H1 (cell line): ENCODE data around the gene STX18. TPM values are rescaled to one million over a fixed set of nuclear protein-coding genes. Genes with fewer than 3 reads are reported as not detected.

ENCODE experiments used
- CBX8 ChIP-seq: fragments of 300-800, 300-1000 bp; sonication (generic); IDR thresholded peaks from 2 replicates; pipeline ENCODE4 v1.7.1; 2016; ENCODE audit warnings: low read depth, low read length, borderline replicate concordance
- CHD7 ChIP-seq: fragments of 300-600 bp; sonication (generic); IDR thresholded peaks from 2 replicates; pipeline ENCODE4 v1.7.1; 2012; ENCODE audit warnings: low read length, moderate library complexity, mild to moderate bottlenecking, inconsistent platforms; ENCODE audit not compliant: insufficient replicate concordance
- KDM5A ChIP-seq: fragments of 200-600 bp; IDR thresholded peaks from 2 replicates; pipeline ENCODE4 v1.7.1; 2012; ENCODE audit warnings: mild to moderate bottlenecking, low read length, inconsistent platforms, mixed read lengths
- SIX5 ChIP-seq: IDR thresholded peaks from 2 replicates; pipeline ENCODE4 v1.6.1; 2011; ENCODE audit warnings: mild to moderate bottlenecking, low read depth, low read length
- polyA plus RNA-seq, 7 experiments: library from polyadenylated mRNA; depleted of rRNA in 3 of 7; stranded (reverse) in 5 of 7; unstranded in 2 of 7; fragments of >200 nt in 5 of 7; fragments of 200-250 nt in 2 of 7; gene quantifications; 1 replicate in 5 of 7; 2 replicates in 1 of 7; 4 replicates in 1 of 7; pipeline versions ENCODE4 v1.2.1 to v1.2.3, GENCODE V29; 2011 to 2013; ENCODE audit warnings: missing spikeins in 2 of 7, mixed read lengths in 2 of 7
- total RNA-seq: library from RNA; stranded (reverse); fragmentation: NEBNext Ultra II Directional; extraction: Animal tissue kit (Norgen Biotek cat#: 25700); gene quantifications from 2 replicates; pipeline ENCODE4 v1.2.1, GENCODE V29; 2021

The STX18 gene
- total and polyA plus RNA-seq, 2 of the 8 experiments (the other 6 are each of a cell fraction or from before 2014, with no cell fraction given), result 14.6 to 18.3 TPM

GRCh38 chr4:4461178-4461577 lies 80.7 kb downstream of the STX18 start (continued):
- TF ChIP-seq CHD7 (no peak), SIX5 (no peak), KDM5A (no peak), CBX8 (no peak)
